A549 (cell line): Measurements from ENCODE around the gene ARHGEF16. TPM values are rescaled to one million over a fixed set of nuclear protein-coding genes. Genes with fewer than 3 reads are reported as not detected.

Source experiments
- ATAC-seq, 2 experiments: fragments of 200-7000 bp in 1 of 2; fragments of >200 bp in 1 of 2; cut with Nextera tagmentation in 1 of 2; cut with Tn5 transposase in 1 of 2; 3 replicates each; pipeline versions ENCODE4 v1.8.0 to v1.9.1; 2018 to 2020; ENCODE audit warnings: mild to moderate bottlenecking in 1 of 2, moderate library complexity in 1 of 2
- CTCF ChIA-PET: fragments of 300-600 bp; sonication (Branson Sonifier 250); formaldehyde crosslinking; extraction: SDS; loops from one replicate; lab custom pipeline; 2021; ENCODE audit warnings: antibody characterized with exemption, inconsistent platforms; lab: Yijun Ruan, JAX
- POLR2A ChIA-PET: fragments of 350-600 bp; formaldehyde crosslinking; extraction: SDS; loops from one replicate; lab custom pipeline; 2021; ENCODE audit warnings: antibody characterized with exemption, inconsistent platforms; lab: Yijun Ruan, JAX
- DNase-seq, 2 experiments: peaks; one replicate each; pipeline versions ENCODE4 v3.0.0 to v3.0.0-alpha.2; 2011 to 2016; ENCODE audit warnings: low read depth in 1 of 2, low spot score in 1 of 2
- FAIRE-seq: peaks from 2 replicates; lab custom pipeline; 2011; peaks lifted over from hg19 to GRCh38; lab: Jason Lieb, UNC
- H3K27ac ChIP-seq, 2 experiments: fragments of >200 bp; sonication (Bioruptor Twin); formaldehyde crosslinking; 3 replicates each; pipeline ENCODE4 v1.5.1; 2016 to 2017
- H3K4me1 ChIP-seq: fragments of >200 bp; sonication (Bioruptor Twin); formaldehyde crosslinking; 3 replicates; pipeline ENCODE4 v1.6.1; 2016
- H3K4me2 ChIP-seq: fragments of >200 bp; sonication (Bioruptor Twin); formaldehyde crosslinking; 3 replicates; pipeline ENCODE4 v1.6.1; 2016
- H3K4me3 ChIP-seq: fragments of >200 bp; sonication (Bioruptor Twin); formaldehyde crosslinking; 3 replicates; pipeline ENCODE4 v1.5.1; 2016
- H3K9me3 ChIP-seq: fragments of >200 bp; sonication (Bioruptor Twin); formaldehyde crosslinking; 3 replicates; pipeline ENCODE4 v1.6.1; 2016
- CBX8 ChIP-seq: fragments of 200-600 bp; sonication (generic); IDR thresholded peaks from 2 replicates; pipeline ENCODE4 v1.6.1; 2016
- CHD2 ChIP-seq: fragments of 150-350 bp; IDR thresholded peaks from 2 replicates; pipeline ENCODE4 v1.6.1; 2014; ENCODE audit warnings: low read length; ENCODE audit not compliant: partially characterized antibody
- EHMT2 ChIP-seq: fragments of 200-600 bp; sonication (generic); IDR thresholded peaks from 2 replicates; pipeline ENCODE4 v1.6.1; 2016; ENCODE audit warnings: antibody characterized with exemption, low read depth, mild to moderate bottlenecking, moderate library complexity
- ESRRA ChIP-seq: fragments of 150-350 bp; IDR thresholded peaks from 2 replicates; pipeline ENCODE4 v1.6.1; 2014; ENCODE audit warnings: mild to moderate bottlenecking, low read length, borderline replicate concordance
- FOSB ChIP-seq: fragments of 250-450 bp; sonication (Bioruptor Pico); IDR thresholded peaks from 2 replicates; pipeline ENCODE4 v1.5.0; 2020; ENCODE audit warnings: mild to moderate bottlenecking, moderate library complexity
- FOXS1 ChIP-seq: fragments of 250-450 bp; sonication (Bioruptor Pico); IDR thresholded peaks from 2 replicates; pipeline ENCODE4 v1.5.0; 2020; ENCODE audit warnings: mild to moderate bottlenecking, moderate library complexity
- HOXB13 ChIP-seq: fragments of 250-450 bp; sonication (Bioruptor Pico); IDR thresholded peaks from 2 replicates; pipeline ENCODE4 v1.5.0; 2020; ENCODE audit warnings: low read depth, mild to moderate bottlenecking, moderate library complexity
- JUN ChIP-seq, 2 experiments: fragments of >200 bp; sonication (Bioruptor Twin); formaldehyde crosslinking; IDR thresholded peaks; 2 replicates in 1 of 2; 3 replicates in 1 of 2; pipeline ENCODE4 v1.6.1; 2016 to 2017
- JUNB ChIP-seq: fragments of >200 bp; sonication (Bioruptor Twin); formaldehyde crosslinking; IDR thresholded peaks from 2 replicates; pipeline ENCODE4 v1.6.1; 2016
- MAZ ChIP-seq: fragments of 150-350 bp; IDR thresholded peaks from 2 replicates; pipeline ENCODE4 v1.6.1; 2014; ENCODE audit warnings: antibody characterized with exemption, low read depth, low read length, borderline replicate concordance
- NFE2L2 ChIP-seq: fragments of 150-350 bp; conservative IDR thresholded peaks from 2 replicates; pipeline ENCODE4 v1.6.1; 2014; ENCODE audit warnings: low read length
- PHF8 ChIP-seq: fragments of 200-600 bp; sonication (generic); IDR thresholded peaks from 2 replicates; pipeline ENCODE4 v1.6.1; 2016; ENCODE audit warnings: low read depth, mild to moderate bottlenecking, antibody characterized with exemption, moderate library complexity, borderline replicate concordance
- POLR2A ChIP-seq: IDR thresholded peaks from 2 replicates; pipeline ENCODE4 v1.6.1; 2012; ENCODE audit warnings: mild to moderate bottlenecking, low read length
- RARB ChIP-seq: fragments of 250-450 bp; sonication (Bioruptor Pico); IDR thresholded peaks from 2 replicates; pipeline ENCODE4 v1.8.0; 2021; ENCODE audit warnings: mild to moderate bottlenecking, moderate library complexity
- RNF2 ChIP-seq: fragments of 200-600 bp; sonication (generic); IDR thresholded peaks from 2 replicates; pipeline ENCODE4 v1.6.1; 2016; ENCODE audit warnings: low read depth, mild to moderate bottlenecking, antibody characterized with exemption, moderate library complexity, borderline replicate concordance
- SMC3 ChIP-seq: fragments of >200 bp; sonication (Bioruptor Twin); formaldehyde crosslinking; IDR thresholded peaks from 3 replicates; pipeline ENCODE4 v1.6.1; 2018; ENCODE audit warnings: inconsistent platforms
- TFCP2L1 ChIP-seq: fragments of 250-450 bp; sonication (Bioruptor Pico); IDR thresholded peaks from 2 replicates; pipeline ENCODE4 v1.5.0; 2021; ENCODE audit warnings: mild to moderate bottlenecking
- TP53 ChIP-seq: fragments of 250-450 bp; sonication (Bioruptor Pico); IDR thresholded peaks from 2 replicates; pipeline ENCODE4 v1.5.0; 2021; ENCODE audit warnings: mild to moderate bottlenecking, moderate library complexity
- WGBS: methylation state at CpG from one replicate; pipeline ENCODE4 v1.1.6; 2017; ENCODE audit errors: missing lambda C conversion rate; 5-methylcytosine and 5-hydroxymethylcytosine counted together
- polyA plus RNA-seq, 4 experiments: library from polyadenylated mRNA; depleted of rRNA in 3 of 4; stranded (reverse); fragments of >200 nt; fragmentation: RNase III in 1 of 4; extraction: RNeasy Plus Mini Kit Qiagen cat#74134 plus additional on column Dnase treatment in 1 of 4; gene quantifications; 2 replicates in 3 of 4; 3 replicates in 1 of 4; pipeline ENCODE4 v1.2.3, GENCODE V29; 2011 to 2017
- TF ChIP-seq, protein P1 (sequence below): fragments of 250-450 bp; sonication (Bioruptor Pico); IDR thresholded peaks from 2 replicates; pipeline ENCODE4 v1.5.0; 2021; ENCODE audit warnings: mild to moderate bottlenecking, moderate library complexity, borderline replicate concordance
- TF ChIP-seq, protein P2 (sequence below): fragments of 150-350 bp; IDR thresholded peaks from 2 replicates; pipeline ENCODE4 v1.6.1; 2014; ENCODE audit warnings: low read depth, mild to moderate bottlenecking, low read length
- TF ChIP-seq, protein P3 (sequence below): IDR thresholded peaks from 2 replicates; pipeline ENCODE4 v1.6.1; 2012; ENCODE audit warnings: low read depth, borderline replicate concordance

The ARHGEF16 gene
- polyA plus RNA-seq, 2 of the 4 experiments (the other 2 are of a cell fraction) = 1.4 to 3.2 TPM

- no peak for TF ChIP-seq RNF2
- no peak for TF ChIP-seq NFE2L2
- TF ChIP-seq, protein P1, sequence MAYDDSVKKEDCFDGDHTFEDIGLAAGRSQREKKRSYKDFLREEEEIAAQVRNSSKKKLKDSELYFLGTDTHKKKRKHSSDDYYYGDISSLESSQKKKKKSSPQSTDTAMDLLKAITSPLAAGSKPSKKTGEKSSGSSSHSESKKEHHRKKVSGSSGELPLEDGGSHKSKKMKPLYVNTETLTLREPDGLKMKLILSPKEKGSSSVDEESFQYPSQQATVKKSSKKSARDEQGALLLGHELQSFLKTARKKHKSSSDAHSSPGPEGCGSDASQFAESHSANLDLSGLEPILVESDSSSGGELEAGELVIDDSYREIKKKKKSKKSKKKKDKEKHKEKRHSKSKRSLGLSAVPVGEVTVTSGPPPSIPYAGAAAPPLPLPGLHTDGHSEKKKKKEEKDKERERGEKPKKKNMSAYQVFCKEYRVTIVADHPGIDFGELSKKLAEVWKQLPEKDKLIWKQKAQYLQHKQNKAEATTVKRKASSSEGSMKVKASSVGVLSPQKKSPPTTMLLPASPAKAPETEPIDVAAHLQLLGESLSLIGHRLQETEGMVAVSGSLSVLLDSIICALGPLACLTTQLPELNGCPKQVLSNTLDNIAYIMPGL (CRISPR knock-in tag) = no peak
- TF ChIP-seq FOXS1 (CRISPR knock-in tag) = no peak
Measured at GRCh38 chr1:3474421-3474820, 20.0 kb downstream of the ARHGEF16 start (continued).

GRCh38 chr1:3475839-3476573 lies 21.5 kb downstream of the ARHGEF16 start:
- no peak for FAIRE-seq
- no peak overlapping the region for H3K4me2 ChIP-seq
- DNase-seq = no peak
- no peak for TF ChIP-seq FOSB (CRISPR knock-in tag)
- no peak for TF ChIP-seq CHD2
- no peak for TF ChIP-seq MAZ
- TF ChIP-seq POLR2A = no peak
- TF ChIP-seq JUNB = no peak
- no peak for TF ChIP-seq ESRRA
- TF ChIP-seq, protein P2, sequence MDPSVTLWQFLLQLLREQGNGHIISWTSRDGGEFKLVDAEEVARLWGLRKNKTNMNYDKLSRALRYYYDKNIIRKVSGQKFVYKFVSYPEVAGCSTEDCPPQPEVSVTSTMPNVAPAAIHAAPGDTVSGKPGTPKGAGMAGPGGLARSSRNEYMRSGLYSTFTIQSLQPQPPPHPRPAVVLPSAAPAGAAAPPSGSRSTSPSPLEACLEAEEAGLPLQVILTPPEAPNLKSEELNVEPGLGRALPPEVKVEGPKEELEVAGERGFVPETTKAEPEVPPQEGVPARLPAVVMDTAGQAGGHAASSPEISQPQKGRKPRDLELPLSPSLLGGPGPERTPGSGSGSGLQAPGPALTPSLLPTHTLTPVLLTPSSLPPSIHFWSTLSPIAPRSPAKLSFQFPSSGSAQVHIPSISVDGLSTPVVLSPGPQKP = no peak
- no peak for TF ChIP-seq CBX8
- TF ChIP-seq, all 56 proteins: peak for 0
- no peak overlapping the region for H3K4me3 ChIP-seq
- 55% methylated on average over 4 of the region's 14 CpGs for WGBS
- no peak for ATAC-seq
- H3K4me1 ChIP-seq = peaks cover 7% of the 10 kb centered on the region
- no peaks in the 10 kb centered on the region for H3K9me3 ChIP-seq
- H3K27ac ChIP-seq = no peak overlapping the region
- POLR2A ChIA-PET = no interaction called here
- CTCF ChIA-PET = interaction anchor here (0.8 kb wide), 1 partner anchor 23 kb away, joined by 3 read pairs; no protein-coding TSS in a partner anchor

- no peak for DNase-seq
- H3K27ac ChIP-seq = no peak overlapping the region
- no peak for TF ChIP-seq SMC3
- TF ChIP-seq, protein P3, sequence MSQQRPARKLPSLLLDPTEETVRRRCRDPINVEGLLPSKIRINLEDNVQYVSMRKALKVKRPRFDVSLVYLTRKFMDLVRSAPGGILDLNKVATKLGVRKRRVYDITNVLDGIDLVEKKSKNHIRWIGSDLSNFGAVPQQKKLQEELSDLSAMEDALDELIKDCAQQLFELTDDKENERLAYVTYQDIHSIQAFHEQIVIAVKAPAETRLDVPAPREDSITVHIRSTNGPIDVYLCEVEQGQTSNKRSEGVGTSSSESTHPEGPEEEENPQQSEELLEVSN = no peak
- TF ChIP-seq RARB (CRISPR knock-in tag) = no peak
- TF ChIP-seq TFCP2L1 (CRISPR knock-in tag) = no peak
- no peak for TF ChIP-seq HOXB13 (CRISPR knock-in tag)
- TF ChIP-seq JUN (IDR thresholded peaks at IDR 0.05) = no peak
- TF ChIP-seq, protein P1 (CRISPR knock-in tag) = no peak
- TF ChIP-seq PHF8 = no peak
- TF ChIP-seq EHMT2 = no peak
- no peak for TF ChIP-seq TP53 (CRISPR knock-in tag)
- POLR2A ChIA-PET = no interaction called here
- H3K4me1 ChIP-seq = peaks cover 3% of the 10 kb centered on the region
- 91% methylated on average over 13 of the region's 16 CpGs for WGBS
- CTCF ChIA-PET = interaction anchor here (1.2 kb wide), 1 partner anchor 86 kb away, joined by 3 read pairs; no protein-coding TSS in a partner anchor
- H3K4me3 ChIP-seq = no peak overlapping the region
- H3K4me2 ChIP-seq = no peak overlapping the region
- ATAC-seq = no peak
- no peak for FAIRE-seq
- no peaks in the 10 kb centered on the region for H3K9me3 ChIP-seq
Measured at GRCh38 chr1:3476666-3477065, 22.2 kb downstream of the ARHGEF16 start.
